ENCODE results near the gene HTT. TPM values are rescaled to one million over a fixed set of nuclear protein-coding genes. Genes with fewer than 3 reads are reported as not detected.
A peak's percentile ranks its signal among the peaks of the same experiment; 100 is the strongest.

Gene HTT
- 240 and 245 TPM in 2 replicates for total RNA-seq (2011; cell fraction: chromatin; rRNA removed; ENCODE audit: low replicate concordance)
- total RNA-seq (2011; cell fraction: nucleolus; rRNA removed) = 97.7 and 97.9 TPM in 2 replicates
- 129 and 141 TPM in 2 replicates for total RNA-seq (2011; cell fraction: nucleoplasm; rRNA removed)
- 13.3 and 19.2 TPM in 2 replicates for total RNA-seq (2014; rRNA removed)
- 14.7 and 16.3 TPM in 2 replicates for total RNA-seq (2014; rRNA removed; fragmentation: Illumina TruSeq; extraction: Trizol)
- 14.5 and 16.4 TPM in 2 replicates for total RNA-seq (2015; rRNA removed; fragmentation: Illumina TruSeq; extraction: Trizol)
- 26.6 and 31.6 TPM in 2 replicates for total RNA-seq (2021)
- polyA plus RNA-seq (2011; rRNA removed) = 14.7 and 15.3 TPM in 2 replicates
- polyA plus RNA-seq (2011; cell fraction: cytosol; rRNA removed) = 11.4 and 13.4 TPM in 2 replicates
- 51.8 and 61.0 TPM in 2 replicates for polyA plus RNA-seq (2011; cell fraction: nucleus; rRNA removed)
- 14.0 and 15.4 TPM in 2 replicates for polyA plus RNA-seq (2012)
- polyA plus RNA-seq (2014; fragmentation: Illumina TruSeq; extraction: Trizol) = 22.2 and 23.3 TPM in 2 replicates
- polyA plus RNA-seq (2014; fragmentation: Nextera tagmentation; extraction: Ambion mirVana) = under 1 TPM; 0.66 to 0.97 TPM
- polyA plus RNA-seq (2014; rRNA removed) = 12.6 and 19.9 TPM in 2 replicates
- 54.1 and 63.5 TPM in 2 replicates for polyA minus RNA-seq (2011; rRNA and poly(A)+ RNA removed)
- polyA minus RNA-seq (2011; cell fraction: cytosol; rRNA and poly(A)+ RNA removed) = 47.9 and 50.7 TPM in 2 replicates
- 47.3 and 83.0 TPM in 2 replicates for polyA minus RNA-seq (2011; cell fraction: nucleus; rRNA and poly(A)+ RNA removed)
- percentile 65 among the genes with signal in this experiment for Bru-seq, nascent RNA
- percentile 70 among the genes with signal in this experiment for BruChase-seq, experiment 1, labeled RNA remaining after a 2-hour chase
- percentile 74 among the genes with signal in this experiment for BruChase-seq, experiment 2, labeled RNA remaining after a 6-hour chase
- long read RNA-seq, experiment 1, partial matches to known transcripts = 54 of 80 reads
- long read RNA-seq, experiment 1, other reads (novel, unspliced or antisense) = 26 of 80 reads
- long read RNA-seq, experiment 2, partial matches to known transcripts = 12 of 20 reads
- long read RNA-seq, experiment 2, other reads (novel, unspliced or antisense) = 8 of 20 reads
- long read RNA-seq, experiment 3, partial matches to known transcripts = 2 of 3 reads
- long read RNA-seq, experiment 3, other reads (novel, unspliced or antisense) = 1 of 3 reads

DNA sequence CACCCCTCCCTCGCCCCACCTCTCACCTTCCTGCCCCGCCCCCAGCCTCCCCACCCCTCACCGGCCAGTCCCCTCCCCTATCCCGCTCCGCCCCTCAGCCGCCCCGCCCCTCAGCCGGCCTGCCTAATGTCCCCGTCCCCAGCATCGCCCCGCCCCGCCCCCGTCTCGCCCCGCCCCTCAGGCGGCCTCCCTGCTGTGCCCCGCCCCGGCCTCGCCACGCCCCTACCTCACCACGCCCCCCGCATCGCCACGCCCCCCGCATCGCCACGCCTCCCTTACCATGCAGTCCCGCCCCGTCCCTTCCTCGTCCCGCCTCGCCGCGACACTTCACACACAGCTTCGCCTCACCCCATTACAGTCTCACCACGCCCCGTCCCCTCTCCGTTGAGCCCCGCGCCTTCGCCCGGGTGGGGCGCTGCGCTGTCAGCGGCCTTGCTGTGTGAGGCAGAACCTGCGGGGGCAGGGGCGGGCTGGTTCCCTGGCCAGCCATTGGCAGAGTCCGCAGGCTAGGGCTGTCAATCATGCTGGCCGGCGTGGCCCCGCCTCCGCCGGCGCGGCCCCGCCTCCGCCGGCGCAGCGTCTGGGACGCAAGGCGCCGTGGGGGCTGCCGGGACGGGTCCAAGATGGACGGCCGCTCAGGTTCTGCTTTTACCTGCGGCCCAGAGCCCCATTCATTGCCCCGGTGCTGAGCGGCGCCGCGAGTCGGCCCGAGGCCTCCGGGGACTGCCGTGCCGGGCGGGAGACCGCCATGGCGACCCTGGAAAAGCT, at the start of gene HTT, which contains the start of gene HTT-AS:
Gene HTT (plus strand): TSS at position 604 of the 768 bp plus-strand sequence. CDS start 145 bp downstream, at position 749.
Gene HTT-AS (minus strand): TSS at position 461 of the 768 bp plus-strand sequence.
- in situ Hi-C loops (cut with MboI) (no loop called here), intact Hi-C loops (cut with micrococcal nuclease) (no loop called here)
- H3K4me3 ChIP-seq = peak within 1 kb of the TSS; percentile 72
- peak within 1 kb of the TSS; percentile 99 for H3K4me2 ChIP-seq (ENCODE audit: insufficient read depth, low read length)
- peaks cover 4 to 19% of the 10 kb centered on the region in 2 experiments; a peak in 2 of 5 replicates for H3K27me3 ChIP-seq (ENCODE audit: control insufficient read depth in 2 of 2, insufficient read depth in 2 of 2, low read length in 2 of 2)
- no peaks in the 10 kb centered on the region for H3K9me1 ChIP-seq (ENCODE audit: control insufficient read depth, insufficient read depth, low read length)
- CTCF ChIA-PET (ENCODE audit: low intra/inter-chr PET ratio) = no interaction called here
- H3K9ac ChIP-seq (ENCODE audit: insufficient read depth in 1 of 2, low read depth in 2 of 2, low read length in 2 of 2) = peak within 1 kb of the TSS; percentile 77 to 96
- peaks cover 12% of the 10 kb centered on the region for H4K20me1 ChIP-seq (replicated peaks; ENCODE audit: control insufficient read depth, insufficient read depth, low read length)
- H3K27ac ChIP-seq (ENCODE audit: extremely low read depth, low read depth, low read length) = peak within 1 kb of the TSS; percentile 83
- DNase-seq (ENCODE audit: extremely low read depth in 1 of 4, low spot score in 3 of 4) = peak; percentile 95 to 98 (median 98)
- WGBS (ENCODE audit: insufficient coverage, low coverage, missing lambda C conversion rate) = under 1% methylated on average over 51 of the region's 81 CpGs
- H3K4me1 ChIP-seq (replicated peaks in 1 of 2; ENCODE audit: control insufficient read depth in 2 of 2, insufficient read depth in 2 of 2, low read length in 2 of 2) = peaks cover 10 to 24% of the 10 kb centered on the region in 2 experiments
- POLR2A ChIA-PET = interaction anchor here (0.5 to 1.2 kb wide), 2 partner anchors 43 to 66 kb away, joined by 3 to 5 read pairs; no protein-coding TSS in a partner anchor
- peak; percentile 93 for ATAC-seq
- no peaks in the 10 kb centered on the region for H3K36me3 ChIP-seq (ENCODE audit: control insufficient read depth, insufficient read depth, low read length)
- peaks cover 30% of the 10 kb centered on the region for H3K79me2 ChIP-seq (ENCODE audit: control insufficient read depth, insufficient read depth, low read length)
- FAIRE-seq = peak; percentile 77
- no peaks in the 10 kb centered on the region for H3K9me3 ChIP-seq (replicated peaks; ENCODE audit: control insufficient read depth, insufficient read depth, low read depth, low read length)
- H2AFZ ChIP-seq (ENCODE audit: low read depth, low read length) = peak within 1 kb of the TSS; percentile 100
- no TSS peak for BruUV-seq (replicated peaks)
- TF ChIP-seq NFYB (IDR thresholded peaks at IDR 0.05; ENCODE audit: extremely low read depth, insufficient read length) = peak; percentile 75
- peak; percentile 88 for TF ChIP-seq POLR2A (conservative IDR thresholded peaks at IDR 0.05)
- no peak for TF ChIP-seq HIVEP1 (CRISPR knock-in tag; IDR thresholded peaks at IDR 0.05)
- TF ChIP-seq, protein P1, sequence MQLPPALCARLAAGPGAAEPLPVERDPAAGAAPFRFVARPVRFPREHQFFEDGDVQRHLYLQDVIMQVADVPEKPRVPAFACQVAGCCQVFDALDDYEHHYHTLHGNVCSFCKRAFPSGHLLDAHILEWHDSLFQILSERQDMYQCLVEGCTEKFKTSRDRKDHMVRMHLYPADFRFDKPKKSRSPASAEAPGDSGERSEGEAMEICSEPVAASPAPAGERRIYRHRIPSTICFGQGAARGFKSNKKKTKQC (CRISPR knock-in tag; IDR thresholded peaks at IDR 0.05) = no peak
- TF ChIP-seq L3MBTL2 (IDR thresholded peaks at IDR 0.05) = peak; percentile 22; the same call in 1 of the 2 replicates
- TF ChIP-seq NBN (IDR thresholded peaks at IDR 0.05; ENCODE audit: low read depth) = no peak
- peak; percentile 89 for TF ChIP-seq EGR1 (conservative IDR thresholded peaks at IDR 0.05)
- TF ChIP-seq HNRNPLL (IDR thresholded peaks at IDR 0.05; ENCODE audit: low read depth, low read length, poor library complexity, severe bottlenecking) = peak; percentile 82
- peak; percentile 75 for TF ChIP-seq ZFX (CRISPR knock-in tag; IDR thresholded peaks at IDR 0.05)
- peak; percentile 50; the same call in 1 of the 2 replicates for TF ChIP-seq THRB (CRISPR knock-in tag; conservative IDR thresholded peaks at IDR 0.05)
- TF ChIP-seq PHF20 (IDR thresholded peaks at IDR 0.05; ENCODE audit: partially characterized antibody) = peak; percentile 64
- TF ChIP-seq TBL1XR1 (IDR thresholded peaks at IDR 0.05; ENCODE audit: low read length in 2 of 2) = 0 out of 4 replicates have a peak, but pooled peaks of 1 of the 2 experiments have one; percentile 22
- TF ChIP-seq ZBTB17 (CRISPR knock-in tag; IDR thresholded peaks at IDR 0.05) = 0 out of 2 replicates have a peak, but pooled peaks have one; percentile 34
- TF ChIP-seq TEAD1 (CRISPR knock-in tag; IDR thresholded peaks at IDR 0.05) = peak in 1 of 2 experiments; percentile 52; a peak in 1 of 4 replicates
- peak; percentile 81 for TF ChIP-seq CREB1 (IDR thresholded peaks at IDR 0.05)
- peak; percentile 76; the same call in 1 of the 2 replicates for TF ChIP-seq CREB1 (CRISPR knock-in tag; IDR thresholded peaks at IDR 0.05)
